ENCODE data around the gene CYP2U1. TPM values are rescaled to one million over a fixed set of nuclear protein-coding genes. Genes with fewer than 3 reads are reported as not detected.

CYP2U1 gene
- total RNA-seq, 1 experiment from 2014 or later: 1.2 TPM

DNA sequence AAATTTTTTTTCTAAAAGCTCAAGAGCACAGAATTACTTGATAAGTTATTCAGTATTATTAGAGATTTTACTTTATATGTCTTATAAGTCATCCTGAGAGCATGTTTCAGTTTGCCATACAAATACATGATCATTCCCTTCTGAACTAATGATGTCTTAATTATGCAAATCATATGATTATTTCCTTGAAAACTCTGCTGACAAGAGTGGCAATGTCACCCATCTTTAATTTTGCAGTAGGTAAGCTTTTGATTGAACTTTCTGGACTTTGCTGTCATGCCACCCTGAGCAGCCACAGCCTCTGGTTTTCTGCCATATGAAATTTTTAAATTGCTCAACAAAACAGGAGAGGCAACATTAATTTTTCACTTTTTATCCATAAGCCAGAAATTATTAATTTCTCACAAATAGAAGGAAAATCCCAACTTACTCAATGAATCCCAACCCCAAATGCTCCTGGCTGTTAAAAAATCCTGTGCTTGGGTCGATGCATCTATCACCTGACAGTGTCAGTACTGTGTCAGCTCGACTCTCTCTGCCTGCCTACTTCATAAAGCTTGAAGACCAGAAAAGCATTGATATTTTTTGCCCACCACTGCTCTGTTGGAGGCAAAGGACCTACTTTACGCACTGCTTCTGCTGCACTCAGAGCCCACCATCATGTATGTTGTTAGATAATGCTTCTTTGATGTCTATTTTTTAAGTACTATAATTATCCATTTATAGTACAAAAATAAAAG lies 46.8 kb downstream of the CYP2U1 start:
- H3K4me3 ChIP-seq (ENCODE audit: low read depth in 2 of 2, low read length in 2 of 2): no peak overlapping the region
- ATAC-seq (no peak), DNase-seq (ENCODE audit: low read depth, low spot score) (no peak)
- POLR2A ChIA-PET: no interaction called here
- in situ Hi-C loops (cut with HindIII; ENCODE audit: low pct_unique_long_range_greater_than_20kb, low sequenced_read_pairs): no loop called here
- no TSS peak for BruUV-seq (replicated peaks)
- CTCF ChIA-PET: no interaction called here
- no peak overlapping the region for H3K27ac ChIP-seq (ENCODE audit: low read length)
- TF ChIP-seq POLR2AphosphoS5 (IDR thresholded peaks at IDR 0.05; ENCODE audit: low read depth, low read length) (no peak), SIN3A (IDR thresholded peaks at IDR 0.05; ENCODE audit: borderline replicate concordance, insufficient read depth, low read depth, low read length) (no peak), TCF7L2 (IDR thresholded peaks at IDR 0.05; ENCODE audit: low read depth, low read length) (no peak)
- TF ChIP-seq, protein P1, sequence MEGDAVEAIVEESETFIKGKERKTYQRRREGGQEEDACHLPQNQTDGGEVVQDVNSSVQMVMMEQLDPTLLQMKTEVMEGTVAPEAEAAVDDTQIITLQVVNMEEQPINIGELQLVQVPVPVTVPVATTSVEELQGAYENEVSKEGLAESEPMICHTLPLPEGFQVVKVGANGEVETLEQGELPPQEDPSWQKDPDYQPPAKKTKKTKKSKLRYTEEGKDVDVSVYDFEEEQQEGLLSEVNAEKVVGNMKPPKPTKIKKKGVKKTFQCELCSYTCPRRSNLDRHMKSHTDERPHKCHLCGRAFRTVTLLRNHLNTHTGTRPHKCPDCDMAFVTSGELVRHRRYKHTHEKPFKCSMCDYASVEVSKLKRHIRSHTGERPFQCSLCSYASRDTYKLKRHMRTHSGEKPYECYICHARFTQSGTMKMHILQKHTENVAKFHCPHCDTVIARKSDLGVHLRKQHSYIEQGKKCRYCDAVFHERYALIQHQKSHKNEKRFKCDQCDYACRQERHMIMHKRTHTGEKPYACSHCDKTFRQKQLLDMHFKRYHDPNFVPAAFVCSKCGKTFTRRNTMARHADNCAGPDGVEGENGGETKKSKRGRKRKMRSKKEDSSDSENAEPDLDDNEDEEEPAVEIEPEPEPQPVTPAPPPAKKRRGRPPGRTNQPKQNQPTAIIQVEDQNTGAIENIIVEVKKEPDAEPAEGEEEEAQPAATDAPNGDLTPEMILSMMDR (IDR thresholded peaks at IDR 0.05): no peak
- TF ChIP-seq, protein P2, sequence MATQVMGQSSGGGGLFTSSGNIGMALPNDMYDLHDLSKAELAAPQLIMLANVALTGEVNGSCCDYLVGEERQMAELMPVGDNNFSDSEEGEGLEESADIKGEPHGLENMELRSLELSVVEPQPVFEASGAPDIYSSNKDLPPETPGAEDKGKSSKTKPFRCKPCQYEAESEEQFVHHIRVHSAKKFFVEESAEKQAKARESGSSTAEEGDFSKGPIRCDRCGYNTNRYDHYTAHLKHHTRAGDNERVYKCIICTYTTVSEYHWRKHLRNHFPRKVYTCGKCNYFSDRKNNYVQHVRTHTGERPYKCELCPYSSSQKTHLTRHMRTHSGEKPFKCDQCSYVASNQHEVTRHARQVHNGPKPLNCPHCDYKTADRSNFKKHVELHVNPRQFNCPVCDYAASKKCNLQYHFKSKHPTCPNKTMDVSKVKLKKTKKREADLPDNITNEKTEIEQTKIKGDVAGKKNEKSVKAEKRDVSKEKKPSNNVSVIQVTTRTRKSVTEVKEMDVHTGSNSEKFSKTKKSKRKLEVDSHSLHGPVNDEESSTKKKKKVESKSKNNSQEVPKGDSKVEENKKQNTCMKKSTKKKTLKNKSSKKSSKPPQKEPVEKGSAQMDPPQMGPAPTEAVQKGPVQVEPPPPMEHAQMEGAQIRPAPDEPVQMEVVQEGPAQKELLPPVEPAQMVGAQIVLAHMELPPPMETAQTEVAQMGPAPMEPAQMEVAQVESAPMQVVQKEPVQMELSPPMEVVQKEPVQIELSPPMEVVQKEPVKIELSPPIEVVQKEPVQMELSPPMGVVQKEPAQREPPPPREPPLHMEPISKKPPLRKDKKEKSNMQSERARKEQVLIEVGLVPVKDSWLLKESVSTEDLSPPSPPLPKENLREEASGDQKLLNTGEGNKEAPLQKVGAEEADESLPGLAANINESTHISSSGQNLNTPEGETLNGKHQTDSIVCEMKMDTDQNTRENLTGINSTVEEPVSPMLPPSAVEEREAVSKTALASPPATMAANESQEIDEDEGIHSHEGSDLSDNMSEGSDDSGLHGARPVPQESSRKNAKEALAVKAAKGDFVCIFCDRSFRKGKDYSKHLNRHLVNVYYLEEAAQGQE (IDR thresholded peaks at IDR 0.05; ENCODE audit: insufficient read depth in 1 of 2, low read depth in 2 of 2, low read length in 1 of 2): no peak
- no peaks in the 10 kb centered on the region for H3K9me3 ChIP-seq (ENCODE audit: control insufficient read depth, insufficient read depth, low read depth, low read length)
- H3K4me1 ChIP-seq (ENCODE audit: control insufficient read depth, insufficient read depth, low read length): no peaks in the 10 kb centered on the region
- H3K36me3 ChIP-seq (ENCODE audit: control insufficient read depth, insufficient read depth, low read length): no peaks in the 10 kb centered on the region
- no peaks in the 10 kb centered on the region for H3K27me3 ChIP-seq (ENCODE audit: control insufficient read depth, insufficient read depth, low read length)
- intact Hi-C loops (cut with micrococcal nuclease; ENCODE audit: unreplicated experiment): no loop called here

DNA sequence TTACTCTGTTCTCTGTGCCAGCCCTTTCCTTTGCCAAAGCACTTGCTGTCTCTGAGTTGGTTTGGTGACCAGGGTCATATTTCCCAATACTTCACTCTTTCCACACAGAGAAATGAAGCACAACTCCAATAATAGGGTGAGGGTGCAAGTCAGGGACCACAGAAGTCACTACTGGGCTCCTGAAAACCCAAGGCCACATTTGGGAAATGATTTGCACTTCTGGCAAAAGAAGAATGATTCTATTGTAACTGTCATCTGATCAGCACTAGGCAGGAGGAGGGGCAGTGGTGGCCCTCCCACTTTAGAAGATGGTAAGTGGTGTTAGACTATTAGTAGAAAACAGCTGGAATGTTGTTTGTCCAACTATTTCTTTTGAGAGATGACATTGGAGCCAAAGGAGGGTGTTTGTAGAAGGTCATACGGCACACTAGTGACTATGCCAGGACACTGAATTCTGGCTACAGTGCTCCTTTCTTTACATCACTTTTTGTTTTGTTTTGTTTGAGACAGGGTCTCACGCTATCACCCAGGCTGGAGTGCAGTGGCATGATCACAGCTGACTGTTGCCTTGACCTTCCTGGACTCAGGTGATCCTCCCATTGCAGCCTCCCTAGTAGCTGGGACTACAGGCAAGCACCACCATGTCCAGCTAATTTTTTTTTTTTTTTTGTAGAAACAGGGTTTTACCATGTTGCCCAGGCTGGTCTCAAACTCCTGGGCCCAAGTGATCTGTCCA lies 47.5 kb downstream of the CYP2U1 start:
- ATAC-seq: no peak

More for the DNA sequence above, 47.5 kb downstream of the CYP2U1 start:
- Histone ChIP-seq H3K27ac (ENCODE audit: low read length) (no peak overlapping the region), H3K4me3 (ENCODE audit: low read depth in 2 of 2, low read length in 2 of 2) (no peak overlapping the region), H3K27me3 (ENCODE audit: control insufficient read depth, insufficient read depth, low read length) (no peaks in the 10 kb centered on the region), H3K9me3 (ENCODE audit: control insufficient read depth, insufficient read depth, low read depth, low read length) (no peaks in the 10 kb centered on the region), H3K4me1 (ENCODE audit: control insufficient read depth, insufficient read depth, low read length) (no peaks in the 10 kb centered on the region), H3K36me3 (ENCODE audit: control insufficient read depth, insufficient read depth, low read length) (no peaks in the 10 kb centered on the region)
- BruUV-seq (replicated peaks): no TSS peak
- ChIA-PET CTCF (no interaction called here), POLR2A (no interaction called here)
- in situ Hi-C loops (cut with HindIII; ENCODE audit: low pct_unique_long_range_greater_than_20kb, low sequenced_read_pairs): no loop called here
- DNase-seq (ENCODE audit: low read depth, low spot score): no peak
- TF ChIP-seq, protein P1 (IDR thresholded peaks at IDR 0.05): no peak
- TF ChIP-seq SIN3A (IDR thresholded peaks at IDR 0.05; ENCODE audit: borderline replicate concordance, insufficient read depth, low read depth, low read length) (no peak), TCF7L2 (IDR thresholded peaks at IDR 0.05; ENCODE audit: low read depth, low read length) (no peak), POLR2AphosphoS5 (IDR thresholded peaks at IDR 0.05; ENCODE audit: low read depth, low read length) (no peak)
- TF ChIP-seq, protein P2 (IDR thresholded peaks at IDR 0.05; ENCODE audit: insufficient read depth in 1 of 2, low read depth in 2 of 2, low read length in 1 of 2): no peak
- intact Hi-C loops (cut with micrococcal nuclease; ENCODE audit: unreplicated experiment): no loop called here

All from Panc1 (cell line).